ENCODE data around the gene DNAJC4.

Gene DNAJC4
- total RNA-seq, result 15.5 to 22.7 (median 16.7) reads per million in 4 donors

- DNase-seq, result peak; percentile 79 to 92 (median 84)
Measured at GRCh38 chr11:64230171-64230984, at the start of gene DNAJC4. DNAJC4 (plus strand) TSS chr11:64230548; CDS start chr11:64230855, 307 bp downstream.

- DNase-seq, result no peak
Measured at GRCh38 chr11:64180891-64181290, 49.5 kb upstream of the DNAJC4 start.

- DNase-seq, result peak in 1 of 5 donors; percentile 43
Measured at GRCh38 chr11:64181506-64182411, 48.6 kb upstream of the DNAJC4 start.

GRCh38 chr11:64183890-64184289 lies 46.5 kb upstream of the DNAJC4 start:
- no peak for DNase-seq

- no peak for DNase-seq
Measured at GRCh38 chr11:64185175-64185692, 45.1 kb upstream of the DNAJC4 start.

- DNase-seq, result peak; percentile 95 to 100 (median 98)
Measured at GRCh38 chr11:64185693-64186491, 44.5 kb upstream of the DNAJC4 start, which contains the start of gene STIP1. STIP1 (plus strand) TSS chr11:64186171; CDS start chr11:64186262, 91 bp downstream.

GRCh38 chr11:64186492-64187165 lies 43.7 kb upstream of the DNAJC4 start:
- peak in 1 of 5 donors; percentile 74 for DNase-seq

GRCh38 chr11:64192434-64192833 lies 37.9 kb upstream of the DNAJC4 start:
- DNase-seq, result no peak

- DNase-seq, result no peak
Measured at GRCh38 chr11:64196626-64197025, 33.7 kb upstream of the DNAJC4 start.

GRCh38 chr11:64198511-64198910 lies 31.8 kb upstream of the DNAJC4 start:
- DNase-seq, result no peak

- no peak for DNase-seq
Measured at GRCh38 chr11:64201543-64201942, 28.8 kb upstream of the DNAJC4 start.

- no peak for DNase-seq
Measured at GRCh38 chr11:64202992-64203391, 27.4 kb upstream of the DNAJC4 start.

GRCh38 chr11:64203421-64204079 lies 26.8 kb upstream of the DNAJC4 start:
- no peak for DNase-seq

GRCh38 chr11:64204080-64204440 lies 26.3 kb upstream of the DNAJC4 start:
- DNase-seq, result no peak

- DNase-seq, result peak; percentile 64 to 83 (median 81)
Measured at GRCh38 chr11:64204464-64204989, 25.8 kb upstream of the DNAJC4 start.

GRCh38 chr11:64206457-64207255 lies 23.7 kb upstream of the DNAJC4 start, which contains the start of gene FERMT3:
FERMT3 (plus strand) TSS chr11:64206721; CDS start chr11:64207365, 644 bp downstream.
- DNase-seq, result peak; percentile 38 to 84 (median 57)

- peak; percentile 39 to 89 (median 51) for DNase-seq
Measured at GRCh38 chr11:64207256-64208085, 22.9 kb upstream of the DNAJC4 start.

GRCh38 chr11:64208086-64208795 lies 22.1 kb upstream of the DNAJC4 start:
- no peak for DNase-seq
